ENCODE results near the gene SEBOX.

- TF ChIP-seq, protein P1, sequence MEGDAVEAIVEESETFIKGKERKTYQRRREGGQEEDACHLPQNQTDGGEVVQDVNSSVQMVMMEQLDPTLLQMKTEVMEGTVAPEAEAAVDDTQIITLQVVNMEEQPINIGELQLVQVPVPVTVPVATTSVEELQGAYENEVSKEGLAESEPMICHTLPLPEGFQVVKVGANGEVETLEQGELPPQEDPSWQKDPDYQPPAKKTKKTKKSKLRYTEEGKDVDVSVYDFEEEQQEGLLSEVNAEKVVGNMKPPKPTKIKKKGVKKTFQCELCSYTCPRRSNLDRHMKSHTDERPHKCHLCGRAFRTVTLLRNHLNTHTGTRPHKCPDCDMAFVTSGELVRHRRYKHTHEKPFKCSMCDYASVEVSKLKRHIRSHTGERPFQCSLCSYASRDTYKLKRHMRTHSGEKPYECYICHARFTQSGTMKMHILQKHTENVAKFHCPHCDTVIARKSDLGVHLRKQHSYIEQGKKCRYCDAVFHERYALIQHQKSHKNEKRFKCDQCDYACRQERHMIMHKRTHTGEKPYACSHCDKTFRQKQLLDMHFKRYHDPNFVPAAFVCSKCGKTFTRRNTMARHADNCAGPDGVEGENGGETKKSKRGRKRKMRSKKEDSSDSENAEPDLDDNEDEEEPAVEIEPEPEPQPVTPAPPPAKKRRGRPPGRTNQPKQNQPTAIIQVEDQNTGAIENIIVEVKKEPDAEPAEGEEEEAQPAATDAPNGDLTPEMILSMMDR (conservative IDR thresholded peaks at IDR 0.05 in 1 of 2, IDR thresholded peaks at IDR 0.05 in 1 of 2; ENCODE audit: low read depth in 1 of 2, low read length in 2 of 2) = no peak
- TF ChIP-seq EZH2 (IDR thresholded peaks at IDR 0.05; ENCODE audit: low read length, missing control alignments) = no peak
These were observed 22.7 kb downstream of the SEBOX start for GRCh38 chr17:28342313-28342712.

All from fibroblast of lung (primary cell).